Lower leg skin (tissue), 4 donors: ENCODE data around the gene SYNGAP1. TPM values are rescaled to one million over a fixed set of nuclear protein-coding genes. Genes with fewer than 3 reads are reported as not detected.
"Not testable (repeated sequence)": the region's sequence is repeated elsewhere in the genome, so short reads cannot be mapped to it uniquely, and the experiment has no call there.

Source experiments
- DNase-seq, 2 donors: peaks; one replicate each; pipeline ENCODE4 v3.0.0-alpha.2; 2019; ENCODE audit warnings: low spot score in 2 of 2
- H3K4me3 ChIP-seq: fragments of 200-600 bp; sonication (generic); 2 replicates; pipeline ENCODE4 v1.5.1; 2017; ENCODE audit warnings: mild to moderate bottlenecking, low read depth; ENCODE audit not compliant: poor library complexity, severe bottlenecking
- CTCF ChIP-seq, 3 donors: fragments of 450-650 bp; IDR thresholded peaks; one replicate each; pipeline ENCODE4 v1.5.1; 2016; ENCODE audit warnings: antibody characterized with exemption in 3 of 3, mild to moderate bottlenecking in 3 of 3, moderate library complexity in 2 of 3
- POLR2A ChIP-seq, 2 donors: fragments of 450-650 bp; IDR thresholded peaks; one replicate each; pipeline ENCODE4 v1.6.1; 2016 to 2017; ENCODE audit warnings: antibody characterized with exemption in 2 of 2, mild to moderate bottlenecking in 1 of 2, moderate library complexity in 1 of 2
- WGBS, 2 donors: methylation state at CpG; one replicate each; pipeline ENCODE4 v1.1.5; 2018; 5-methylcytosine and 5-hydroxymethylcytosine counted together
- intact Hi-C: fragments of 100-400 bp; cut with DNase I; formaldehyde crosslinking; loops from one replicate; pipeline ENCODE4 v1.15.0; 2023; ENCODE audit warnings: low total_unique reads
- total RNA-seq, 4 donors: library from RNA; depleted of rRNA; stranded (reverse); fragments of >200 nt; gene quantifications; one replicate each; pipeline ENCODE4 v1.1.0, GENCODE V29; 2016

SYNGAP1 gene
- total RNA-seq, 4 donors from 2014 or later: 7.5 to 21.1 (median 9.4) TPM

- no peak overlapping the region for H3K4me3 ChIP-seq
- 87 to 91% methylated on average over 1 of the region's 1 CpG for WGBS, 2 donors
- TF ChIP-seq CTCF (IDR thresholded peaks at IDR 0.05) (no peak), POLR2A (IDR thresholded peaks at IDR 0.05) (no peak)
- DNase-seq: no peak
- intact Hi-C loops: no loop called here
Measured at GRCh38 chr6:33397541-33397940, 22.3 kb upstream of the SYNGAP1 start.

GRCh38 chr6:33398601-33399000 is 21.3 kb upstream of the SYNGAP1 start:
- 95 to 98% methylated on average over 3 of the region's 3 CpGs for WGBS, 2 donors
- DNase-seq, intact Hi-C loops, H3K4me3 ChIP-seq: not testable (repeated sequence)

- DNase-seq, intact Hi-C loops, H3K4me3 ChIP-seq: not testable (repeated sequence)
- 97 to 99% methylated on average over 6 of the region's 6 CpGs for WGBS, 2 donors
Measured at GRCh38 chr6:33399881-33400280, 20.0 kb upstream of the SYNGAP1 start.

GRCh38 chr6:33404884-33405283 is 15.0 kb upstream of the SYNGAP1 start:
- 91 to 93% methylated on average over 16 to 17 of the region's 17 CpGs for WGBS, 2 donors
- no peak for DNase-seq
- intact Hi-C loops: no loop called here
- no peak overlapping the region for H3K4me3 ChIP-seq
- TF ChIP-seq POLR2A (IDR thresholded peaks at IDR 0.05) (no peak), CTCF (IDR thresholded peaks at IDR 0.05) (no peak)

- DNase-seq: no peak
- TF ChIP-seq CTCF (IDR thresholded peaks at IDR 0.05) (no peak), POLR2A (IDR thresholded peaks at IDR 0.05) (no peak)
- intact Hi-C loops: no loop called here
- H3K4me3 ChIP-seq: no peak overlapping the region
- WGBS, 2 donors: 91 to 93% methylated on average over 14 to 15 of the region's 15 CpGs
Measured at GRCh38 chr6:33405386-33405940, 14.4 kb upstream of the SYNGAP1 start.

GRCh38 chr6:33406126-33406525 is 13.7 kb upstream of the SYNGAP1 start:
- WGBS, 2 donors: 97% methylated on average over 17 of the region's 17 CpGs
- DNase-seq: no peak
- TF ChIP-seq POLR2A (IDR thresholded peaks at IDR 0.05) (no peak), CTCF (IDR thresholded peaks at IDR 0.05) (no peak)
- H3K4me3 ChIP-seq: no peak overlapping the region
- intact Hi-C loops: no loop called here

- TF ChIP-seq POLR2A (IDR thresholded peaks at IDR 0.05) (no peak), CTCF (IDR thresholded peaks at IDR 0.05) (no peak)
- DNase-seq: no peak
- intact Hi-C loops: no loop called here
- no peak overlapping the region for H3K4me3 ChIP-seq
- 84 to 86% methylated on average over 5 of the region's 5 CpGs for WGBS, 2 donors
Measured at GRCh38 chr6:33407132-33407718, 12.6 kb upstream of the SYNGAP1 start.
